ENCODE results near the gene PIAS4. TPM values are rescaled to one million over a fixed set of nuclear protein-coding genes. Genes with fewer than 3 reads are reported as not detected.
A peak's percentile ranks its signal among the peaks of the same experiment; 100 is the strongest.
"Not testable (repeated sequence)": the region's sequence is repeated elsewhere in the genome, so short reads cannot be mapped to it uniquely, and the experiment has no call there.

The PIAS4 gene
- total and polyA plus RNA-seq, 10 of the 15 experiments (the other 5 are each of a cell fraction or from before 2014, with no cell fraction given) = 0.13 to 25.1 (median 11.3) TPM

- ChIA-PET CTCF (interaction anchor here (3.4 kb wide), 1 partner anchor 17 kb away, joined by 26 read pairs; no protein-coding TSS in a partner anchor), SMC1A (ENCODE audit: uncharacterized antibody, unreplicated experiment) (interaction anchor here (0.8 kb wide), 1 partner anchor 20 kb away, joined by 4 read pairs; the partner anchor contains the start of gene EEF2), POLR2A (interaction anchor here (0.6 to 0.7 kb wide), 3 partner anchors 13 to 119 kb away, joined by 5 to 9 read pairs (median 5); no protein-coding TSS in a partner anchor)
- ATAC-seq; in situ Hi-C loops (cut with MboI); intact Hi-C loops (cut with micrococcal nuclease; ENCODE audit: unreplicated experiment); H3K4me1 ChIP-seq (ENCODE audit: control insufficient read depth, insufficient read depth, low read length); H3K9ac ChIP-seq (ENCODE audit: control insufficient read depth, insufficient read depth, low read length); H2AFZ ChIP-seq (ENCODE audit: control insufficient read depth, low read depth, low read length); H3K27me3 ChIP-seq (replicated peaks in 1 of 2; ENCODE audit: control insufficient read depth in 2 of 2, insufficient read depth in 2 of 2, low read length in 1 of 2); H3K27ac ChIP-seq (ENCODE audit: control insufficient read depth, insufficient read depth); RAD21 ChIA-PET (ENCODE audit: unreplicated experiment); H3K9me3 ChIP-seq (replicated peaks; ENCODE audit: control insufficient read depth, insufficient read depth, low read length); H3K4me3 ChIP-seq; FAIRE-seq; BruUV-seq (replicated peaks); H4K20me1 ChIP-seq (ENCODE audit: control insufficient read depth, insufficient read depth); H3K36me3 ChIP-seq (ENCODE audit: control insufficient read depth in 2 of 2, insufficient read depth in 2 of 2, low read length in 1 of 2); DNase-seq (ENCODE audit: low read depth, low spot score); H3K4me2 ChIP-seq (ENCODE audit: control insufficient read depth, insufficient read depth): not testable (repeated sequence)
- WGBS (ENCODE audit: insufficient coverage, insufficient replicate concordance, low lambda C conversion rate, missing lambda C conversion rate) = 97% methylated on average over 8 of the region's 9 CpGs
- peaks cover 28% of the 10 kb centered on the region for H3K79me2 ChIP-seq (ENCODE audit: control insufficient read depth, insufficient read depth, low read length)
These were observed 2.1 kb upstream of the PIAS4 start for GRCh38 chr19:4005436-4005835.

GRCh38 chr19:4007836-4008539 lies 452 bp downstream of the PIAS4 start:
- peak overlapping the region; percentile 42 for H3K27ac ChIP-seq (ENCODE audit: control insufficient read depth, insufficient read depth)
- no peaks in the 10 kb centered on the region for H4K20me1 ChIP-seq (ENCODE audit: control insufficient read depth, insufficient read depth)
- TF ChIP-seq SMARCA5 (IDR thresholded peaks at IDR 0.05) (peak; percentile 28; the same call in 1 of the 2 replicates), ZNF207 (IDR thresholded peaks at IDR 0.05; ENCODE audit: borderline replicate concordance) (0 out of 2 replicates have a peak, but pooled peaks have one; percentile 42), PBX3 (IDR thresholded peaks at IDR 0.05; ENCODE audit: insufficient replicate concordance, low read depth, low read length) (no peak), GATAD2B (conservative IDR thresholded peaks at IDR 0.05; ENCODE audit: low read depth) (0 out of 2 replicates have a peak, but pooled peaks have one; percentile 14)

More at GRCh38 chr19:4007836-4008539, 452 bp downstream of the PIAS4 start:
- peak overlapping the region; percentile 95 for H3K4me2 ChIP-seq (ENCODE audit: control insufficient read depth, insufficient read depth)
- no TSS peak for BruUV-seq (replicated peaks)
- peak overlapping the region; percentile 70 for H3K9ac ChIP-seq (ENCODE audit: control insufficient read depth, insufficient read depth, low read length)
- intact Hi-C loops (cut with micrococcal nuclease; ENCODE audit: unreplicated experiment) (no loop called here), in situ Hi-C loops (cut with MboI) (no loop called here)
- H3K9me3 ChIP-seq (replicated peaks; ENCODE audit: control insufficient read depth, insufficient read depth, low read length) = no peaks in the 10 kb centered on the region
- ATAC-seq (peak; percentile 2; the same call in 1 of the 3 replicates), DNase-seq (ENCODE audit: low read depth, low spot score) (no peak), FAIRE-seq (no peak)
- H3K27me3 ChIP-seq (replicated peaks in 1 of 2; ENCODE audit: control insufficient read depth in 2 of 2, insufficient read depth in 2 of 2, low read length in 1 of 2) = no peaks in the 10 kb centered on the region
- peak overlapping the region; percentile 56 for H2AFZ ChIP-seq (ENCODE audit: control insufficient read depth, low read depth, low read length)
- H3K4me3 ChIP-seq = peak overlapping the region; percentile 85
- POLR2A ChIA-PET = interaction anchor here (0.5 to 2.6 kb wide), 10 partner anchors 10 to 118 kb away, joined by 3 to 20 read pairs (median 4); partner anchors contain the start of gene EEF2
- CTCF ChIA-PET = interaction anchor here (0.6 to 3.4 kb wide), 5 partner anchors 11 to 335 kb away, joined by 3 to 26 read pairs (median 3); no protein-coding TSS in a partner anchor
- peaks cover 7% of the 10 kb centered on the region; the same call in 1 of the 2 replicates for H3K4me1 ChIP-seq (ENCODE audit: control insufficient read depth, insufficient read depth, low read length)
- SMC1A ChIA-PET (ENCODE audit: uncharacterized antibody, unreplicated experiment) = interaction anchor here (0.8 to 1.5 kb wide), 2 partner anchors 14 to 19 kb away, joined by 3 to 11 read pairs; no protein-coding TSS in a partner anchor
- RAD21 ChIA-PET (ENCODE audit: unreplicated experiment) = interaction anchor here (0.9 to 2.1 kb wide), 7 partner anchors 18 to 107 kb away, joined by 3 to 9 read pairs (median 4); partner anchors contain the start of genes EEF2 and ZBTB7A
- under 1% methylated on average over 37 of the region's 55 CpGs for WGBS (ENCODE audit: insufficient coverage, insufficient replicate concordance, low lambda C conversion rate, missing lambda C conversion rate)
- H3K36me3 ChIP-seq (ENCODE audit: control insufficient read depth in 2 of 2, insufficient read depth in 2 of 2, low read length in 1 of 2) = 0 out of 4 replicates have a peak, but pooled peaks cover 0 to 1% of the 10 kb centered on the region in 2 experiments
- H3K79me2 ChIP-seq (ENCODE audit: control insufficient read depth, insufficient read depth, low read length) = peaks cover 33% of the 10 kb centered on the region
